ENCODE results near the gene PBX4. TPM values are rescaled to one million over a fixed set of nuclear protein-coding genes. Genes with fewer than 3 reads are reported as not detected.
A peak's percentile ranks its signal among the peaks of the same experiment; 100 is the strongest.

Gene PBX4
- total RNA-seq, 1 donor, result 1.7 TPM

DNA sequence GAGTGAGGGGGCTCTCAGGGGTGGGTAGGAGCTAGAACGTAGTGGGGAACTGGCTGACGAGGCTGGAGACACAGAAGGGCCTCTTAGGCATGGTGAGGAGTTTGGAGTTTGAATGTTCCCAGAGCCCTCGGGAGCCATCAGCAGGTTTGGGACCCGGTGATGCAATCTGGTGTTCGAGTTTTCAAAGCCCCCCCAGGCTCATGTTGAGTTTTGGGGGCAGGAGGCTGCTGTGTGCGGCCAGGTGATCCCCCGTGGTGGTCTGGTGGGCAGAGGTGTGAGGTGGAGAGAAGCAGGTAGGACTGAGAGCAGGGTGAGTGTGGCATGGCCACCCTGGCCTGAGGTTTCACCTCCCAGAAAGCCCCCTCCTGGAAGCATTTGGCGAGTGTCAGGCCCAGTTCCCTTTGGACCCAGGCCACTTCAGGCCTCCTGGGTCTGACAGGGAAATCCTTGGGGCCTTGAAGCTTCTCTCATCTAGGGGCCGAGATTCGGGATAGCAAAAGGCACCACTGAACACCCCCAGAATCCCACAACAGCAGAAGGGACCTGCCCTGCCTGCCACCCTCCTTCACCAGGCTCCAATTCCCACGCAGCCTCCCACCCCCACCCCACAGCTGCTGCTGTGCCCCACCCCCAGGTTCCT is 88.6 kb downstream of the PBX4 start:
- H3K4me3 ChIP-seq (ENCODE audit: low read depth, low read length), result no peak overlapping the region
- DNase-seq (ENCODE audit: low read depth), result no peak
- TF ChIP-seq, protein P1, sequence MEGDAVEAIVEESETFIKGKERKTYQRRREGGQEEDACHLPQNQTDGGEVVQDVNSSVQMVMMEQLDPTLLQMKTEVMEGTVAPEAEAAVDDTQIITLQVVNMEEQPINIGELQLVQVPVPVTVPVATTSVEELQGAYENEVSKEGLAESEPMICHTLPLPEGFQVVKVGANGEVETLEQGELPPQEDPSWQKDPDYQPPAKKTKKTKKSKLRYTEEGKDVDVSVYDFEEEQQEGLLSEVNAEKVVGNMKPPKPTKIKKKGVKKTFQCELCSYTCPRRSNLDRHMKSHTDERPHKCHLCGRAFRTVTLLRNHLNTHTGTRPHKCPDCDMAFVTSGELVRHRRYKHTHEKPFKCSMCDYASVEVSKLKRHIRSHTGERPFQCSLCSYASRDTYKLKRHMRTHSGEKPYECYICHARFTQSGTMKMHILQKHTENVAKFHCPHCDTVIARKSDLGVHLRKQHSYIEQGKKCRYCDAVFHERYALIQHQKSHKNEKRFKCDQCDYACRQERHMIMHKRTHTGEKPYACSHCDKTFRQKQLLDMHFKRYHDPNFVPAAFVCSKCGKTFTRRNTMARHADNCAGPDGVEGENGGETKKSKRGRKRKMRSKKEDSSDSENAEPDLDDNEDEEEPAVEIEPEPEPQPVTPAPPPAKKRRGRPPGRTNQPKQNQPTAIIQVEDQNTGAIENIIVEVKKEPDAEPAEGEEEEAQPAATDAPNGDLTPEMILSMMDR (IDR thresholded peaks at IDR 0.05; ENCODE audit: insufficient read depth, low read depth, low read length), result no peak

DNA sequence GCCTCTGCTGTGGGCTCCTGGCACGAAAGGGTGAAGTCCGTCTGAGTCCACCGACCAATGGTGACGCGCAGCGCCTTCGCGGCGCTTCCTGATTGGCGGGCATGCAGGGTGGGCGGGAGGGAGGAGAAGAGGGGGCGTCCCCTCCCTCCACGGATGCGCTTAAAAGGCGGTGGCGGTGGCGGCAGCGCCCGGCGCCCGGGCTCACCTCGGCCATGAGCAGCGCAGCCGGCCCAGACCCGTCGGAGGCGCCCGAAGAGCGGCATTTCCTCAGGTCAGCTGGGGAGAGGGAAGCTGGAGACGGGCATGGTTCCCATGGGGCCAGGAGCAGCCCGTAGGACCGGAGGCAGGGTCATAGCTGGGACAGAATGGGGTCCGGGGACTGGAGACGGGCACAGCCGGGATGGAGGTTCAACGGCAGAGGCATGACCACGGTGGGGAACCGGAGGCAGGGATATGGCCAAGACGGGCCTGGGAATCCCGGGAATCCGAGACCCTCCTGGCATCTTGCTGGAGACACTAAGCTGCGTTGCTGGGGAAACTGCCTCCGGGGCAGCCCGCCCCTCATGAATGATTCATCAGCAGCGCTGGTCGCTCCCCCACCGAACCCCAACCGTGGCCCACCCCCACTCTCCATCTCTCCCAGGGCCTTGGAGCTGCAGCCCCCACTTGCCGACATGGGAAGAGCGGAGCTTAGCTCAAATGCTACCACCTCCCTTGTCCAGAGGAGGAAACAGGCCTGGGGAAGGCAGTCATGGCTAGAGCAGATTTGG is 89.6 kb downstream of the PBX4 start, which contains the start of gene YJEFN3:
Gene YJEFN3 (plus strand): TSS at position 191 of the 770 bp plus-strand sequence. CDS start 22 bp downstream, at position 213.
- TF ChIP-seq, protein P1 (IDR thresholded peaks at IDR 0.05; ENCODE audit: insufficient read depth, low read depth, low read length), result no peak
- DNase-seq (ENCODE audit: low read depth), result peak; percentile 26
- H3K4me3 ChIP-seq (ENCODE audit: low read depth, low read length), result no peak within 1 kb of the TSS

DNA sequence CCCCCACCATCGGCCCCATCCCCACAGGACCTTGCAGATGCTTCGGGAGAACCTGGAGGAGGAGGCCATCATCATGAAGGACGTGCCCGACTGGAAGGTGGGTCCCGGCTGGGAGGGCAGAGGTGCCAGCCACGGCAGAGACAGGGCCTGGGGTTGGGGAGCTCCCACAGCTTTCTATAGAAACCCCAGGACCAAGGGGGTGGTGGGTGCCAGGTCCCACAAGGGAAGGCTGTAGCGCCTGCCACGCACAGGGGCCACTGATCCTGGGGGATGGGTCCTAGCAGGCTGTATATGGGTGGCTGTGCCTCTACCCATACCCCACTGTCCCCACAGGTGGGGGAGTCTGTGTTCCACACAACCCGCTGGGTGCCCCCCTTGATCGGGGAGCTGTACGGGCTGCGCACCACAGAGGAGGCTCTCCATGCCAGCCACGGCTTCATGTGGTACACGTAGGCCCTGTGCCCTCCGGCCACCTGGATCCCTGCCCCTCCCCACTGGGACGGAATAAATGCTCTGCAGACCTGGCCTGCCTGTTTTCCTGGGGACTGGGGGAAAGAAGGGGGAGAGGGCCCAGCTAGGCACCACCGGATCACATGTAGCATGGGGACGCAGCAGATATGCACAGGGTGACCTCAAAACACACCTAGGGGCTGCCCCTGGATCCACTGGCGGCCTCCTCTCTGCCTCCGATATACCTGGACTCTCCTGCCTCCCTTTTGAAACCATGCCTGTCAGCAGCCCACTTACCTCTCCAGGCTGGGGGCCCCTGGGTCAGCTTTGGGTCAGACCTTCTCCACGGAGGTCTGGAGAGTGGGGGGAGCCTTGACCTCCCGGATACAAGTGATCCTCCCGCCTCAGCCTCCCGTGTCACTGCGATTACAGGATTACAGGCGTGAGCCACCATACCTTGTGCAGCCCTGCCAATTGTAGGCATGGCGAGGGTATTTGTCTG is 90.5 kb downstream of the PBX4 start:
- no peak overlapping the region for H3K4me3 ChIP-seq (ENCODE audit: low read depth, low read length)
- DNase-seq (ENCODE audit: low read depth), result no peak
- TF ChIP-seq, protein P1 (IDR thresholded peaks at IDR 0.05; ENCODE audit: insufficient read depth, low read depth, low read length), result no peak

DNA sequence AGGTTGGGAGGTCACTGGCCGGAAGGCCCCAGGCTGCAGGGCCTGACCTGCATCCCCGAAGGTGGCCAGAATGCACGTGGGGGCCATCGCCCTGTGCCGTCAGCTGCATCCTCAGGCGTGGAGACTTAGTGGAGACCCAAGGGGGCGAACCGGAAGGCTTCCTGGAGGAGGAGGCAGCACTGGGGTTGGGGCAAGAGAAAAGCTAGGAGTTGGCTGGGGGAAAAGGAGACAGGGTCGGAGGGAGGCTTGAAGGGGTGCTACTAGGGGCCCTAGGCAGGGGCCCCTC is 91.2 kb downstream of the PBX4 start:
- H3K4me3 ChIP-seq (ENCODE audit: low read depth, low read length), result no peak overlapping the region
- TF ChIP-seq, protein P1 (IDR thresholded peaks at IDR 0.05; ENCODE audit: insufficient read depth, low read depth, low read length), result no peak
- no peak for DNase-seq (ENCODE audit: low read depth)

DNA sequence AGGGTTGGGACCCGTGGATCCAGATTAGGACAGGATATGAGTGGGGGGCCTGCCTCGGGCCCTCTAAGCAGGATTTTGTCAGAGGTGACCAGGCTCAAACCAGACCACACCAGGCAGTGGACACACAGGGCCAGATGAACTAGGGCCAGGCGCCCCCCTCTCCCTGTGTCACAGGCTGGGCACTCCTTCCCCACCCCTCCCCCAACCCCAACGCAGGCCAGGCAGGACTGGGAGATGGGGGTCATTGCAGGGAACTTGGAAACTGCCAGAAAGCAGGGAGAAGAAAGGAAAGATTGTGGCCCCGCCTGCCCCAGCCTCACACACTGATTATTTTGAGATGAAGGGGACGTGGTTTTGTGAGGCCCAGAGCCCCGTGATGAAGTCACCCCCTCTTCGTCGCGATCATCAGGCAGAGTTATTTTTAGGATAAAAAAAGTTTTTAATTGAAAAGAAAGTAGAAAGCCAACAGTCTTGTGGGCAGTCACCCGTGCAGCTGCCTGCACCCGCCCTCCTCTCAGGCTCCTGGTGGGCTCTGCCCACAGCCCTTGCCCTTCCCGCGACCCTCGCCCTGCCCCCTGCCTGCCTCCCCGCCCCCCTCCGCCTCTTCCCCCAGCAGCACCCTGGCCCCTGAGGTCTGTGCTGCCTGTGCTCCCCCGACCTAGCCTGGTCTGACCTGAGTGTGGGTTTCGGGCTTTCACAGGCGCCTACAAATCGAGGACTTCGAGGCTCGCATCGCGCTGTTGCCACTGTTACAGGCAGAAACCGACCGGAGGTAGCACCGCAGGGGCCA is 91.7 kb downstream of the PBX4 start:
- DNase-seq (ENCODE audit: low read depth), result no peak
- TF ChIP-seq, protein P1 (IDR thresholded peaks at IDR 0.05; ENCODE audit: insufficient read depth, low read depth, low read length), result no peak
- no peak overlapping the region for H3K4me3 ChIP-seq (ENCODE audit: low read depth, low read length)

Data from fibroblast of villous mesenchyme (primary cell).